Nephron progenitor cell (in vitro differentiated cells): Measurements from ENCODE around the gene DPP6.

Experiments
- DNase-seq: peaks from one replicate; pipeline ENCODE4 v3.0.0; 2021
- H3K27ac Mint-ChIP-seq: 2 replicates; pipeline ENCODE4 v1.8.0; 2021; ENCODE audit warnings: mild to moderate bottlenecking, moderate library complexity, mixed read lengths
- H3K27me3 Mint-ChIP-seq: 2 replicates; pipeline ENCODE4 v1.8.0; 2021; ENCODE audit warnings: mild to moderate bottlenecking, low read depth, mixed read lengths; ENCODE audit not compliant: poor library complexity
- H3K36me3 Mint-ChIP-seq: 2 replicates; pipeline ENCODE4 v1.8.0; 2021; ENCODE audit warnings: low read depth, mixed read lengths
- H3K4me1 Mint-ChIP-seq: 2 replicates; pipeline ENCODE4 v1.8.0; 2021; ENCODE audit warnings: mixed read lengths
- H3K4me3 Mint-ChIP-seq: 2 replicates; pipeline ENCODE4 v1.8.0; 2021; ENCODE audit warnings: mild to moderate bottlenecking, moderate library complexity, mixed read lengths
- H3K9me3 Mint-ChIP-seq: 2 replicates; pipeline ENCODE4 v1.8.0; 2021; ENCODE audit warnings: mild to moderate bottlenecking, moderate library complexity, mixed read lengths
- CTCF ChIP-seq: fragments of 200-600 bp; sonication (generic); IDR thresholded peaks from 2 replicates; pipeline ENCODE4 v1.5.0; 2021; ENCODE audit warnings: antibody characterized with exemption

Gene DPP6

GRCh38 chr7:154781369-154782303 lies 729.4 kb downstream of the DPP6 start:
- peaks cover 4% of the 10 kb centered on the region for H3K27me3 Mint-ChIP-seq
- H3K4me3 Mint-ChIP-seq, result no peak overlapping the region
- no peaks in the 10 kb centered on the region for H3K36me3 Mint-ChIP-seq
- no peak overlapping the region for H3K27ac Mint-ChIP-seq
- no peaks in the 10 kb centered on the region for H3K4me1 Mint-ChIP-seq
- H3K9me3 Mint-ChIP-seq, result peaks cover 19% of the 10 kb centered on the region
- no peak for TF ChIP-seq CTCF
- DNase-seq, result no peak

- Mint-ChIP-seq H3K36me3 (no peaks in the 10 kb centered on the region), H3K4me3 (no peak overlapping the region), H3K9me3 (peaks cover 26% of the 10 kb centered on the region), H3K4me1 (no peaks in the 10 kb centered on the region), H3K27me3 (no peaks in the 10 kb centered on the region), H3K27ac (no peak overlapping the region)
- no peak for DNase-seq
- TF ChIP-seq CTCF, result no peak
These were observed 731.2 kb downstream of the DPP6 start for GRCh38 chr7:154783281-154783909.

- Mint-ChIP-seq H3K4me3 (no peak overlapping the region), H3K36me3 (no peaks in the 10 kb centered on the region), H3K4me1 (no peaks in the 10 kb centered on the region), H3K9me3 (peaks cover 22% of the 10 kb centered on the region), H3K27ac (no peak overlapping the region), H3K27me3 (peaks cover 9% of the 10 kb centered on the region)
- no peak for TF ChIP-seq CTCF
- DNase-seq, result no peak
These were observed 733.7 kb downstream of the DPP6 start for GRCh38 chr7:154785898-154786297.

GRCh38 chr7:154789404-154789803 lies 737.2 kb downstream of the DPP6 start:
- peak; percentile 51 for DNase-seq
- no peak overlapping the region for H3K27ac Mint-ChIP-seq
- peaks cover 22% of the 10 kb centered on the region for H3K9me3 Mint-ChIP-seq
- peaks cover 24% of the 10 kb centered on the region for H3K27me3 Mint-ChIP-seq
- peak; percentile 50 for TF ChIP-seq CTCF
- no peak overlapping the region for H3K4me3 Mint-ChIP-seq
- H3K4me1 Mint-ChIP-seq, result peaks cover 2% of the 10 kb centered on the region
- H3K36me3 Mint-ChIP-seq, result no peaks in the 10 kb centered on the region

GRCh38 chr7:154791611-154792010 lies 739.4 kb downstream of the DPP6 start:
- H3K36me3 Mint-ChIP-seq, result no peaks in the 10 kb centered on the region
- peaks cover 8% of the 10 kb centered on the region for H3K4me1 Mint-ChIP-seq
- peaks cover 30% of the 10 kb centered on the region for H3K27me3 Mint-ChIP-seq
- H3K27ac Mint-ChIP-seq, result no peak overlapping the region
- peaks cover 7% of the 10 kb centered on the region for H3K9me3 Mint-ChIP-seq
- no peak for DNase-seq
- TF ChIP-seq CTCF, result no peak
- no peak overlapping the region for H3K4me3 Mint-ChIP-seq
